Testis (tissue), 2 donors: Measurements from ENCODE around the gene TCP1.

ENCODE experiments used
- POLR2A ChIP-seq: fragments of 450-650 bp; IDR thresholded peaks from one replicate; pipeline ENCODE4 v1.6.1; 2017; ENCODE audit warnings: antibody characterized with exemption, mild to moderate bottlenecking, moderate library complexity
- TF ChIP-seq, protein P1 (sequence below), 3 experiments: fragments of 450-650 bp in 2 of 3; fragments of 200-600 bp in 1 of 3; sonication (generic) in 1 of 3; IDR thresholded peaks; one replicate each; pipeline ENCODE4 v1.5.1; 2016 to 2019; ENCODE audit warnings: antibody characterized with exemption in 3 of 3, mild to moderate bottlenecking in 2 of 3, moderate library complexity in 1 of 3

GRCh38 chr6:159790149-159790955 lies 950 bp upstream of the TCP1 start, which contains the start of gene MRPL18:
- TF ChIP-seq, protein P1, sequence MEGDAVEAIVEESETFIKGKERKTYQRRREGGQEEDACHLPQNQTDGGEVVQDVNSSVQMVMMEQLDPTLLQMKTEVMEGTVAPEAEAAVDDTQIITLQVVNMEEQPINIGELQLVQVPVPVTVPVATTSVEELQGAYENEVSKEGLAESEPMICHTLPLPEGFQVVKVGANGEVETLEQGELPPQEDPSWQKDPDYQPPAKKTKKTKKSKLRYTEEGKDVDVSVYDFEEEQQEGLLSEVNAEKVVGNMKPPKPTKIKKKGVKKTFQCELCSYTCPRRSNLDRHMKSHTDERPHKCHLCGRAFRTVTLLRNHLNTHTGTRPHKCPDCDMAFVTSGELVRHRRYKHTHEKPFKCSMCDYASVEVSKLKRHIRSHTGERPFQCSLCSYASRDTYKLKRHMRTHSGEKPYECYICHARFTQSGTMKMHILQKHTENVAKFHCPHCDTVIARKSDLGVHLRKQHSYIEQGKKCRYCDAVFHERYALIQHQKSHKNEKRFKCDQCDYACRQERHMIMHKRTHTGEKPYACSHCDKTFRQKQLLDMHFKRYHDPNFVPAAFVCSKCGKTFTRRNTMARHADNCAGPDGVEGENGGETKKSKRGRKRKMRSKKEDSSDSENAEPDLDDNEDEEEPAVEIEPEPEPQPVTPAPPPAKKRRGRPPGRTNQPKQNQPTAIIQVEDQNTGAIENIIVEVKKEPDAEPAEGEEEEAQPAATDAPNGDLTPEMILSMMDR (IDR thresholded peaks at IDR 0.05), result no peak
- TF ChIP-seq POLR2A, result peak; percentile 71
